GM12865 (cell line): ENCODE data around the gene PSMA7.

Experiments used
- DNase-seq: peaks from one replicate; pipeline ENCODE4 v3.0.0; 2010; ENCODE audit warnings: low read depth
- H3K4me3 ChIP-seq: 2 replicates; pipeline ENCODE4 v1.5.1; 2011; ENCODE audit warnings: mild to moderate bottlenecking, low read depth, low read length, control low read depth
- TF ChIP-seq, protein P1 (sequence below): IDR thresholded peaks from 2 replicates; pipeline ENCODE4 v1.5.1; 2011; ENCODE audit warnings: low read length, control low read depth, low read depth, inconsistent platforms; ENCODE audit not compliant: insufficient read depth; ENCODE audit errors: missing control alignments

Gene PSMA7

GRCh38 chr20:62159839-62160238, 16.6 kb upstream of the PSMA7 start:
- TF ChIP-seq, protein P1, sequence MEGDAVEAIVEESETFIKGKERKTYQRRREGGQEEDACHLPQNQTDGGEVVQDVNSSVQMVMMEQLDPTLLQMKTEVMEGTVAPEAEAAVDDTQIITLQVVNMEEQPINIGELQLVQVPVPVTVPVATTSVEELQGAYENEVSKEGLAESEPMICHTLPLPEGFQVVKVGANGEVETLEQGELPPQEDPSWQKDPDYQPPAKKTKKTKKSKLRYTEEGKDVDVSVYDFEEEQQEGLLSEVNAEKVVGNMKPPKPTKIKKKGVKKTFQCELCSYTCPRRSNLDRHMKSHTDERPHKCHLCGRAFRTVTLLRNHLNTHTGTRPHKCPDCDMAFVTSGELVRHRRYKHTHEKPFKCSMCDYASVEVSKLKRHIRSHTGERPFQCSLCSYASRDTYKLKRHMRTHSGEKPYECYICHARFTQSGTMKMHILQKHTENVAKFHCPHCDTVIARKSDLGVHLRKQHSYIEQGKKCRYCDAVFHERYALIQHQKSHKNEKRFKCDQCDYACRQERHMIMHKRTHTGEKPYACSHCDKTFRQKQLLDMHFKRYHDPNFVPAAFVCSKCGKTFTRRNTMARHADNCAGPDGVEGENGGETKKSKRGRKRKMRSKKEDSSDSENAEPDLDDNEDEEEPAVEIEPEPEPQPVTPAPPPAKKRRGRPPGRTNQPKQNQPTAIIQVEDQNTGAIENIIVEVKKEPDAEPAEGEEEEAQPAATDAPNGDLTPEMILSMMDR = no peak
- peak; percentile 79 for DNase-seq
- H3K4me3 ChIP-seq = no peak overlapping the region

- TF ChIP-seq, protein P1 = no peak
- H3K4me3 ChIP-seq = no peak overlapping the region
- no peak for DNase-seq
Observed at GRCh38 chr20:62159052-62159451, 15.9 kb upstream of the PSMA7 start.

GRCh38 chr20:62158541-62158940, 15.3 kb upstream of the PSMA7 start:
- TF ChIP-seq, protein P1 = no peak
- no peak for DNase-seq
- no peak overlapping the region for H3K4me3 ChIP-seq

DNA sequence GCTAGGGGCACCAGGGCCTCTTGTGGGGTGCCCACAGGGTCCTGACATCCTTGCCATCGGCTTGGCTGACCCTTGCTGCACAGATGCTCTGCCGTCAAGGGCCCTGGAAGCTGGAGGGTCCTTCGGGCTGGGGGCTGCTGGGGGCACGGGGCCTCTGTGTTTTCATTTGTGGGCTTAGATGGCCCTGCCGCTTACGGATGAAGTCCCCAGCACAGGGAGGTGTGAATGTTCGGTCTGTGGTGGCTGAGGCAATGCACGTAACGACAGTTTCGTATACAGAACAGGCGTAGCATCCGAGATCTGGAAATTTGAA, 14.8 kb upstream of the PSMA7 start:
- no peak overlapping the region for H3K4me3 ChIP-seq
- TF ChIP-seq, protein P1 = no peak
- no peak for DNase-seq

DNA sequence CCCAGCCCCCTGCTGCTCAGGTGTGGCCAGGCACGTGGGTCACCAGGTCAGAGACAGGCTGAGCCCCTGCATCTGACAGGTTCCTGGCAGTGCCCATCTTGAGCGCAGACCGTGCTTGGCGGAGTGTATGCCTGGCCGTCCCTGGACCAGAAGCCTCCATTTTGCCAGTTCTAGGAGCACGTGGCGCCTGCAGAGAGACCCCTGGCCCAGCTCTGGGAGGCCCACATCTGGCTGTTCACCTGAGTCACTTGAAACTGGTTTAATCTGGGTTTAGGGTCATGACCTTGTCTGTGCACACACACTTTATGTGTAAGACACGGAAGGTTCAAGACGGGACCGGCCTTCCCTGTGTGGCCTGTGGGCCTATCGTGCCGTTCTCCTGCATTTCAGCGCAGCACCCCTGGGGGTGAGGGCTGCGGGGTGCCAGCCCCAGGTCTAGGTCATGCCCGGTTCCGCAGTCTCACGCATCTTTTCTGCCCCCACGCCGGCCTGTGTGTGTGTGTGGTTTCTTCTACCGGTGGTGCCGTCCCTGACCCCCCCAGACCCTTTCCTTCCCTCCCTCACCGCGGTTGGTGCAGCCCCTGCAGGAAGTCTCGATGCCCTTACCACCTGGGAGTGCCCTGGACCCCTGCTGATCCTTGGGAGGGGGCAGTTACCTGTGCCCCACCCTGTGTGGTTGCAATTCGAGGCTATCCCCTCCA, 14.3 kb upstream of the PSMA7 start:
- no peak for DNase-seq
- TF ChIP-seq, protein P1 = no peak

DNA sequence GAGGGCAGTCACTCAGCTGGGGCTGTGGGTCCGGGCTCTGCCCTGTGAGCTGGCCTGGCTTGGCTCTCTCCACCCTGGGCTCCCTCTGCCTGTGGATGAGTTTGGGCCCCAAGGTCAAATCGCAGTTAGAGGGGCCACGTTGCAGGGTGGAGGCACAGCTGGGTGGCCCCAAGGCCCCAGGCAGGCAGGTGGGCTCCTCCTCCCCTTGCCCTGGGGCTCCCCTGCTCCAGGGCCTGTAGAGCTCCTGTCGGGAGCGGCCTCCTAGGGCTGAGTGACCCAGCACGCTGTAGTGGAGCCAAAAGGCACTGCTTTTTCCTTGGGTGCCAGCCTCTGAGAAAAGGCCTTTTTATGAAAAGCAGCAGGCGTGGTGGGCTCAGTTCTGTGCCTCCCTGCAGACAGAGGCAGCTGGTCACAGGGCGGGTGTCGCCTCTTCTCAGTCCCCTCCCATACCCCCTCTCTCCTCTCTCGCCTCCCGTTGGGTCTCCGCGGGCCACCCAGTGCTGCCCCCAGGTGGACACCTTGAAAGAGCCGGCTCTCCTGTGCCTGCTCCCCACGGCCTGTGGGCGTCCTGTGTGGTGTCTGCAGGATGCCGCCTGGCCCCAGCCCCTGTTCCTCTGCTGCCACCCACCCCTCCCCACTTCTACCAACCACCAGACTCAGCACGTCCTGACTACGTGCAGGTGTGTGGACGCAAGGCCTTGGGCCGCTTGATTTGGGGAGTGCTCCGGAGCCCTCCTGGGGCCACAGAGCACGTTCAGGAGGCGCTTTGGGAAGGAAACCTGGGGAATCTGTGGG, 13.6 kb upstream of the PSMA7 start:
- DNase-seq = peak; percentile 64
- TF ChIP-seq, protein P1 = peak; percentile 70
- no peak overlapping the region for H3K4me3 ChIP-seq

More for the DNA sequence above, 14.3 kb upstream of the PSMA7 start:
- no peak overlapping the region for H3K4me3 ChIP-seq
